H1 (cell line): ENCODE data around the gene PRSS3. TPM values are rescaled to one million over a fixed set of nuclear protein-coding genes. Genes with fewer than 3 reads are reported as not detected.
"Not testable (repeated sequence)": the region's sequence is repeated elsewhere in the genome, so short reads cannot be mapped to it uniquely, and the experiment has no call there.

Experiments
- CTCF ChIA-PET: fragments of 300-600 bp; sonication (Branson Sonifier 250); formaldehyde crosslinking; loops from one replicate; lab custom pipeline; 2021; ENCODE audit not compliant: partially characterized antibody; lab: Charles Lee
- POLR2A ChIA-PET: fragments of 300-600 bp; sonication (Branson Sonifier 250); formaldehyde crosslinking; loops from one replicate; lab custom pipeline; 2021; ENCODE audit warnings: inconsistent platforms; ENCODE audit not compliant: partially characterized antibody; lab: Charles Lee
- DNase-seq, 2 experiments: peaks; one replicate each; pipeline versions ENCODE4 v3.0.0 to v3.0.0-alpha.2; 2010 to 2022; ENCODE audit warnings: low spot score in 2 of 2, low read depth in 1 of 2, mixed read lengths in 1 of 2
- FAIRE-seq: peaks from 2 replicates; lab custom pipeline; 2011; peaks lifted over from hg19 to GRCh38; lab: Jason Lieb, UNC
- H2AFZ ChIP-seq: 2 replicates; pipeline ENCODE4 v1.8.1; 2012; ENCODE audit warnings: low read length, inconsistent platforms
- H2AK5ac ChIP-seq: 2 replicates; pipeline ENCODE4 v1.6.1; 2013; ENCODE audit warnings: low read depth, low read length
- H2BK120ac ChIP-seq: replicated peaks from 2 replicates; pipeline ENCODE3; 2013; ENCODE audit warnings: low read depth, low read length, inconsistent platforms
- H2BK12ac ChIP-seq: 2 replicates; pipeline ENCODE4 v1.6.1; 2013; ENCODE audit warnings: low read depth, low read length
- H2BK15ac ChIP-seq: 2 replicates; pipeline ENCODE4 v1.6.1; 2013; ENCODE audit warnings: low read length
- H2BK20ac ChIP-seq: 2 replicates; pipeline ENCODE4 v1.6.1; 2013; ENCODE audit warnings: low read length
- H2BK5ac ChIP-seq: 2 replicates; pipeline ENCODE4 v1.6.1; 2013; ENCODE audit warnings: low read depth, low read length
- H3K14ac ChIP-seq: 2 replicates; pipeline ENCODE4 v1.6.1; 2013; ENCODE audit warnings: inconsistent platforms; ENCODE audit not compliant: insufficient read length
- H3K18ac ChIP-seq: 2 replicates; pipeline ENCODE4 v1.6.1; 2013; ENCODE audit warnings: low read length; ENCODE audit errors: extremely low read depth
- H3K23ac ChIP-seq: 2 replicates; pipeline ENCODE4 v1.6.1; 2013; ENCODE audit warnings: inconsistent platforms; ENCODE audit not compliant: insufficient read length
- H3K23me2 ChIP-seq: 2 replicates; pipeline ENCODE4 v1.6.1; 2013; ENCODE audit warnings: low read depth, low read length
- H3K27ac ChIP-seq: 2 replicates; pipeline ENCODE4 v1.6.1; 2011; ENCODE audit warnings: low read depth, low read length, inconsistent platforms
- H3K27me3 ChIP-seq, 4 experiments: replicated peaks in 1 of 4; 1 replicate in 1 of 4; 2 replicates in 3 of 4; pipeline versions ENCODE4 v1.6.1 to v1.8.1; 2011 to 2013; ENCODE audit warnings: low read length in 3 of 4, mild to moderate bottlenecking in 3 of 4, inconsistent platforms in 2 of 4, mixed read lengths in 2 of 4, moderate library complexity in 1 of 4; ENCODE audit not compliant: control insufficient read depth in 3 of 4, insufficient read depth in 3 of 4; ENCODE audit errors: extremely low read depth in 1 of 4
- H3K36me3 ChIP-seq, 4 experiments: 2 replicates each; pipeline versions ENCODE4 v1.6.1 to v1.8.1; 2011 to 2013; ENCODE audit warnings: mild to moderate bottlenecking in 4 of 4, low read length in 3 of 4, moderate library complexity in 2 of 4, control low read depth in 1 of 4, inconsistent platforms in 1 of 4; ENCODE audit not compliant: insufficient read depth in 4 of 4, control insufficient read depth in 2 of 4
- H3K4ac ChIP-seq: replicated peaks from 2 replicates; pipeline ENCODE3; 2013; ENCODE audit warnings: low read length, low read depth, mixed read lengths, inconsistent platforms; ENCODE audit not compliant: insufficient read length
- H3K4me1 ChIP-seq, 4 experiments: replicated peaks in 1 of 4; 1 replicate in 1 of 4; 2 replicates in 3 of 4; pipeline versions ENCODE4 v1.6.1 to v1.8.1; 2011 to 2013; ENCODE audit warnings: low read length in 3 of 4, inconsistent platforms in 2 of 4, mixed read lengths in 1 of 4; ENCODE audit not compliant: insufficient read depth in 4 of 4, control insufficient read depth in 3 of 4
- H3K4me2 ChIP-seq, 2 experiments: 2 replicates each; pipeline versions ENCODE4 v1.6.1 to v1.8.1; 2011 to 2013; ENCODE audit warnings: low read depth in 2 of 2, low read length in 2 of 2, control low read depth in 1 of 2, inconsistent platforms in 1 of 2, mild to moderate bottlenecking in 1 of 2; ENCODE audit not compliant: insufficient read depth in 1 of 2
- H3K4me3 ChIP-seq, 4 experiments: fragments of 200-600, 300-600 bp in 1 of 4; sonication (generic), shearing (Covaris generic), sonication (Bioruptor Twin) in 1 of 4; 2 replicates each; pipeline versions ENCODE4 v1.5.1 to v1.8.1; 2011 to 2016; ENCODE audit warnings: low read length in 4 of 4, low read depth in 3 of 4, control low read depth in 2 of 4, inconsistent platforms in 2 of 4, mild to moderate bottlenecking in 2 of 4, mixed read lengths in 1 of 4, moderate library complexity in 1 of 4; ENCODE audit not compliant: insufficient read depth in 2 of 4; ENCODE audit errors: extremely low read depth in 1 of 4
- H3K56ac ChIP-seq: replicated peaks from 2 replicates; pipeline ENCODE3; 2013; ENCODE audit warnings: low read depth, mild to moderate bottlenecking, mixed read lengths, low read length, inconsistent platforms; ENCODE audit not compliant: insufficient read length
- H3K79me1 ChIP-seq: 2 replicates; pipeline ENCODE4 v1.6.1; 2013; ENCODE audit warnings: low read depth, low read length, control low read depth
- H3K79me2 ChIP-seq, 2 experiments: 2 replicates each; pipeline versions ENCODE4 v1.6.1 to v1.8.1; 2012 to 2013; ENCODE audit warnings: low read length in 2 of 2, mild to moderate bottlenecking in 2 of 2, inconsistent platforms in 1 of 2; ENCODE audit not compliant: insufficient read depth in 2 of 2, control insufficient read depth in 1 of 2
- H3K9ac ChIP-seq, 4 experiments: replicated peaks in 1 of 4; 1 replicate in 1 of 4; 2 replicates in 3 of 4; pipeline versions ENCODE4 v1.6.1 to v1.8.1; 2011 to 2013; ENCODE audit warnings: low read depth in 3 of 4, low read length in 3 of 4, control low read depth in 2 of 4, mild to moderate bottlenecking in 2 of 4, moderate library complexity in 2 of 4, inconsistent platforms in 1 of 4; ENCODE audit errors: extremely low read depth in 1 of 4
- H3K9me3 ChIP-seq, 2 experiments: 2 replicates each; pipeline versions ENCODE4 v1.6.1 to v1.8.1; 2012 to 2013; ENCODE audit warnings: mild to moderate bottlenecking in 2 of 2, moderate library complexity in 2 of 2, control low read depth in 1 of 2, inconsistent platforms in 1 of 2, low read depth in 1 of 2, low read length in 1 of 2, mixed read lengths in 1 of 2; ENCODE audit not compliant: insufficient read depth in 2 of 2
- H4K20me1 ChIP-seq, 2 experiments: replicated peaks in 1 of 2; 2 replicates each; pipeline versions ENCODE3 to v1.8.1; 2011 to 2013; ENCODE audit warnings: inconsistent platforms in 2 of 2, low read length in 2 of 2, mild to moderate bottlenecking in 1 of 2; ENCODE audit not compliant: insufficient read depth in 2 of 2, control insufficient read depth in 1 of 2
- H4K5ac ChIP-seq: 2 replicates; pipeline ENCODE4 v1.6.1; 2013; ENCODE audit warnings: low read length, low read depth, mixed read lengths, inconsistent platforms; ENCODE audit not compliant: insufficient read length
- H4K8ac ChIP-seq: 2 replicates; pipeline ENCODE4 v1.8.0; 2013; ENCODE audit warnings: mild to moderate bottlenecking, moderate library complexity, low read length, inconsistent platforms; ENCODE audit not compliant: insufficient read depth; ENCODE audit errors: extremely low read depth
- H4K91ac ChIP-seq: replicated peaks from 2 replicates; pipeline ENCODE3; 2013; ENCODE audit warnings: low read length, mixed read lengths, inconsistent platforms; ENCODE audit not compliant: insufficient read length
- EZH2 ChIP-seq: fragments of 200-600 bp; sonication (generic); IDR thresholded peaks from 2 replicates; pipeline ENCODE4 v1.7.1; 2012; ENCODE audit warnings: low read depth, mild to moderate bottlenecking, moderate library complexity, low read length, inconsistent platforms; ENCODE audit not compliant: severe bottlenecking
- GABPA ChIP-seq: IDR thresholded peaks from 2 replicates; pipeline ENCODE4 v1.6.1; 2011; ENCODE audit warnings: mild to moderate bottlenecking, low read length, moderate library complexity, borderline replicate concordance; ENCODE audit not compliant: insufficient read depth
- HDAC6 ChIP-seq: IDR thresholded peaks from one replicate; pipeline ENCODE4 v1.7.1; 2012; ENCODE audit warnings: low read depth, mild to moderate bottlenecking, inconsistent platforms, low read length, moderate library complexity
- SIRT6 ChIP-seq: IDR thresholded peaks from one replicate; pipeline ENCODE4 v1.7.1; 2012; ENCODE audit warnings: low read length, inconsistent platforms
- WGBS, 2 experiments: shearing (Covaris generic) in 1 of 2; methylation state at CpG; one replicate each; pipeline versions ENCODE4 v1.1.6 to v1.1.7; 2013 to 2015; ENCODE audit warnings: low lambda C conversion rate in 2 of 2, mixed read lengths in 2 of 2, inconsistent platforms in 1 of 2, low coverage in 1 of 2, missing lambda C conversion rate in 1 of 2; ENCODE audit not compliant: insufficient replicate concordance in 2 of 2, insufficient coverage in 1 of 2, insufficient read length in 1 of 2; ENCODE audit errors: extremely low coverage in 1 of 2, missing lambda C conversion rate in 1 of 2; 5-methylcytosine and 5-hydroxymethylcytosine counted together
- polyA plus RNA-seq, 7 experiments: library from polyadenylated mRNA; depleted of rRNA in 3 of 7; stranded (reverse) in 5 of 7; unstranded in 2 of 7; fragments of >200 nt in 5 of 7; fragments of 200-250 nt in 2 of 7; gene quantifications; 1 replicate in 5 of 7; 2 replicates in 1 of 7; 4 replicates in 1 of 7; pipeline versions ENCODE4 v1.2.1 to v1.2.3, GENCODE V29; 2011 to 2013; ENCODE audit warnings: missing spikeins in 2 of 7, mixed read lengths in 2 of 7
- total RNA-seq: library from RNA; stranded (reverse); fragmentation: NEBNext Ultra II Directional; extraction: Animal tissue kit (Norgen Biotek cat#: 25700); gene quantifications from 2 replicates; pipeline ENCODE4 v1.2.1, GENCODE V29; 2021

PRSS3 gene
- total and polyA plus RNA-seq, 2 of the 8 experiments (the other 6 are each of a cell fraction or from before 2014, with no cell fraction given): 0.12 TPM; not detected in 1

DNA sequence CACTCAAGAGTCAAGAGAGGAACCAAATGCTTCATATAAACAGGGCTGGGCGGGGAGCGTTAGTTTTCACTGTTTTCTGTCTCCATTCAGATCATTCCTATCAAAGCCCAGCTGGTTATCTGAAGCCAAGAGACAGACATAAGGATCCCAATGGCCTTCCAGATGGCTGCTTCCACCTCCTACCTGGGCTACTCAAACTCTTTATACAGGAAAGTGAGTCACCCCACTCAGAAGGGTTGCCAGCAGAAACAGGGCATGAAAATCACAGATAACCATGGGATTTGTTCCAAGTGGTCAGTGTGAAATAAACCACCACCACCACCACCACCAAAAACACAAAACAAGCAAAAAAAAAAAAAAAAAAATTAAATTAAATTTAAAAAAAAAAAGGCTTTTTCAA lies 5.5 kb downstream of the PRSS3 start (continued):
- TF ChIP-seq GABPA (no peak), SIRT6 (no peak), HDAC6 (no peak), EZH2 (no peak)

- H3K27me3 ChIP-seq, H3K23me2 ChIP-seq, H3K36me3 ChIP-seq, FAIRE-seq, H3K56ac ChIP-seq, H2BK15ac ChIP-seq, H3K9me3 ChIP-seq, H2BK5ac ChIP-seq, H2BK12ac ChIP-seq, H3K23ac ChIP-seq, H3K18ac ChIP-seq, H3K27ac ChIP-seq, H4K5ac ChIP-seq, H3K14ac ChIP-seq, H3K79me1 ChIP-seq, DNase-seq, H3K79me2 ChIP-seq, H3K9ac ChIP-seq, H3K4me1 ChIP-seq, H3K4me2 ChIP-seq, H4K8ac ChIP-seq, H2BK20ac ChIP-seq, H4K20me1 ChIP-seq, H4K91ac ChIP-seq, H3K4me3 ChIP-seq, H3K4ac ChIP-seq, H2BK120ac ChIP-seq, H2AFZ ChIP-seq, H2AK5ac ChIP-seq: not testable (repeated sequence)
- ChIA-PET POLR2A (interaction anchor here (0.6 kb wide), 1 partner anchor 45 kb away, joined by 3 read pairs; no protein-coding TSS in a partner anchor), CTCF (interaction anchor here (1.8 to 3.7 kb wide), 3 partner anchors 11 to 14 kb away, joined by 7 to 22 read pairs (median 8); no protein-coding TSS in a partner anchor)
- WGBS, 2 experiments: 88% methylated on average over 2 of the region's 2 CpGs; no CpG with 5 or more reads in 1 of the 2 experiments
Observed at GRCh38 chr9:33801943-33802500, 6.7 kb downstream of the PRSS3 start.
